H1 (cell line): Measurements from ENCODE around the gene FRMD5. TPM values are rescaled to one million over a fixed set of nuclear protein-coding genes. Genes with fewer than 3 reads are reported as not detected.

ENCODE experiments used
- CHD7 ChIP-seq: fragments of 300-600 bp; sonication (generic); IDR thresholded peaks from 2 replicates; pipeline ENCODE4 v1.7.1; 2012; ENCODE audit warnings: low read length, moderate library complexity, mild to moderate bottlenecking, inconsistent platforms; ENCODE audit not compliant: insufficient replicate concordance
- polyA plus RNA-seq, 7 experiments: library from polyadenylated mRNA; depleted of rRNA in 3 of 7; stranded (reverse) in 5 of 7; unstranded in 2 of 7; fragments of >200 nt in 5 of 7; fragments of 200-250 nt in 2 of 7; gene quantifications; 1 replicate in 5 of 7; 2 replicates in 1 of 7; 4 replicates in 1 of 7; pipeline versions ENCODE4 v1.2.1 to v1.2.3, GENCODE V29; 2011 to 2013; ENCODE audit warnings: missing spikeins in 2 of 7, mixed read lengths in 2 of 7
- total RNA-seq: library from RNA; stranded (reverse); fragmentation: NEBNext Ultra II Directional; extraction: Animal tissue kit (Norgen Biotek cat#: 25700); gene quantifications from 2 replicates; pipeline ENCODE4 v1.2.1, GENCODE V29; 2021

The FRMD5 gene
- total and polyA plus RNA-seq, 2 of the 8 experiments (the other 6 are each of a cell fraction or from before 2014, with no cell fraction given) = 10.1 to 12.6 TPM

DNA sequence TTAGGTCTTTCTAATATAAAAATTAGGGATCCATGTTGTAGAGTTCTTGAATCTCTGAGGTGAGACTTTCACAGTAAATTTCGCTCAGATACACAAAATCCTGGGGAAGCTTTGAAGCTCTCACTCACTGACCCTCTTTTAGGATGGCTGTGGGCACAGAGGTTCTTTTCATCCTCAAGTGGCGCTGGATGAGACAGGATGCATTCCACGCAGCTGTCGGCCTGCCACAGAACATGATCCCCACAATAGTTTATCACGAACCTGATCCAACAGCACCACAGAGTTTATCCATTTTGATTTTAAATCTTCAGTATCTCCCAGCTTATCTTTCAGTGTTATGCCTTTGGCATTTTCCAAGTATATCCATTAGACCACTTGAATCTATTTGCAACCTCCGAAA lies 276.4 kb downstream of the FRMD5 start (continued):
- TF ChIP-seq CHD7 = no peak
